Sigmoid colon (tissue), 7 donors: ENCODE results near the gene PUSL1. TPM values are rescaled to one million over a fixed set of nuclear protein-coding genes. Genes with fewer than 3 reads are reported as not detected.
A peak's percentile ranks its signal among the peaks of the same experiment; 100 is the strongest.

Experiments used
- DNase-seq: peaks from one replicate; pipeline ENCODE4 v3.0.0-alpha.2; 2019
- H3K27ac ChIP-seq, 4 donors: fragments of 200-600 bp; sonication (generic); one replicate each; pipeline ENCODE4 v1.5.1; 2016 to 2019; ENCODE audit warnings: mild to moderate bottlenecking in 1 of 4
- H3K27me3 ChIP-seq, 3 donors: fragments of 200-600 bp; sonication (generic); one replicate each; pipeline ENCODE4 v1.5.1; 2019; ENCODE audit warnings: mild to moderate bottlenecking in 1 of 3
- H3K36me3 ChIP-seq, 4 donors: fragments of 200-600 bp; sonication (generic); one replicate each; pipeline ENCODE4 v1.5.1; 2016 to 2019
- H3K4me1 ChIP-seq, 4 donors: fragments of 200-600 bp; sonication (generic); one replicate each; pipeline ENCODE4 v1.5.1; 2017 to 2019
- H3K4me3 ChIP-seq, 4 donors: fragments of 200-600 bp; sonication (generic); one replicate each; pipeline ENCODE4 v1.5.1; 2017 to 2019; ENCODE audit warnings: mild to moderate bottlenecking in 2 of 4, moderate library complexity in 1 of 4
- H3K9me3 ChIP-seq, 4 donors: fragments of 200-600 bp in 3 of 4; sonication (generic) in 3 of 4; one replicate each; pipeline versions ENCODE4 v1.5.1 to v1.6.1; 2013 to 2019
- EP300 ChIP-seq, 4 donors: sonication (generic); formaldehyde crosslinking; IDR thresholded peaks; one replicate each; pipeline ENCODE4 v1.6.1; 2017; ENCODE audit warnings: antibody characterized with exemption in 4 of 4
- POLR2A ChIP-seq, 2 donors: fragments of 450-650 bp; IDR thresholded peaks; one replicate each; pipeline ENCODE4 v1.6.1; 2016; ENCODE audit warnings: antibody characterized with exemption in 2 of 2, mild to moderate bottlenecking in 2 of 2, moderate library complexity in 2 of 2
- POLR2AphosphoS5 ChIP-seq, 4 donors: sonication (generic); formaldehyde crosslinking; IDR thresholded peaks; one replicate each; pipeline ENCODE4 v1.6.1; 2017; ENCODE audit warnings: antibody characterized with exemption in 4 of 4
- WGBS, 2 donors: extraction: QIAGEN DNeasy Blood & Tissue Kit; methylation state at CpG; one replicate each; pipeline ENCODE4 v1.1.7; 2013; 5-methylcytosine and 5-hydroxymethylcytosine counted together
- intact Hi-C: fragments of 100-400 bp; cut with DNase I; formaldehyde crosslinking; loops from one replicate; pipeline ENCODE4 v1.15.1; 2023
- polyA plus RNA-seq, 3 donors: library from polyadenylated mRNA; stranded (reverse); fragments of 200-250 nt; gene quantifications; one replicate each; pipeline ENCODE4 v1.2.3, GENCODE V29; 2013
- total RNA-seq, 4 donors: library from RNA; depleted of rRNA; stranded (reverse); fragments of >200 nt; gene quantifications; one replicate each; pipeline ENCODE4 v1.1.0, GENCODE V29; 2016
- TF ChIP-seq, protein P1 (sequence below), 4 experiments: fragments of 450-650 bp in 3 of 4; fragments of 200-600 bp in 1 of 4; IDR thresholded peaks; one replicate each; pipeline ENCODE4 v1.5.1; 2016 to 2019; ENCODE audit warnings: antibody characterized with exemption in 4 of 4, mild to moderate bottlenecking in 3 of 4, moderate library complexity in 2 of 4
- donor health status: healthy with polysubstance abuse.
- donor health status: Bipolar disorder and iron deficiency.
- donor health status: healthy.

PUSL1 gene
- total and polyA plus RNA-seq, 7 donors = 12.6 to 24.0 (median 18.9) TPM

DNA sequence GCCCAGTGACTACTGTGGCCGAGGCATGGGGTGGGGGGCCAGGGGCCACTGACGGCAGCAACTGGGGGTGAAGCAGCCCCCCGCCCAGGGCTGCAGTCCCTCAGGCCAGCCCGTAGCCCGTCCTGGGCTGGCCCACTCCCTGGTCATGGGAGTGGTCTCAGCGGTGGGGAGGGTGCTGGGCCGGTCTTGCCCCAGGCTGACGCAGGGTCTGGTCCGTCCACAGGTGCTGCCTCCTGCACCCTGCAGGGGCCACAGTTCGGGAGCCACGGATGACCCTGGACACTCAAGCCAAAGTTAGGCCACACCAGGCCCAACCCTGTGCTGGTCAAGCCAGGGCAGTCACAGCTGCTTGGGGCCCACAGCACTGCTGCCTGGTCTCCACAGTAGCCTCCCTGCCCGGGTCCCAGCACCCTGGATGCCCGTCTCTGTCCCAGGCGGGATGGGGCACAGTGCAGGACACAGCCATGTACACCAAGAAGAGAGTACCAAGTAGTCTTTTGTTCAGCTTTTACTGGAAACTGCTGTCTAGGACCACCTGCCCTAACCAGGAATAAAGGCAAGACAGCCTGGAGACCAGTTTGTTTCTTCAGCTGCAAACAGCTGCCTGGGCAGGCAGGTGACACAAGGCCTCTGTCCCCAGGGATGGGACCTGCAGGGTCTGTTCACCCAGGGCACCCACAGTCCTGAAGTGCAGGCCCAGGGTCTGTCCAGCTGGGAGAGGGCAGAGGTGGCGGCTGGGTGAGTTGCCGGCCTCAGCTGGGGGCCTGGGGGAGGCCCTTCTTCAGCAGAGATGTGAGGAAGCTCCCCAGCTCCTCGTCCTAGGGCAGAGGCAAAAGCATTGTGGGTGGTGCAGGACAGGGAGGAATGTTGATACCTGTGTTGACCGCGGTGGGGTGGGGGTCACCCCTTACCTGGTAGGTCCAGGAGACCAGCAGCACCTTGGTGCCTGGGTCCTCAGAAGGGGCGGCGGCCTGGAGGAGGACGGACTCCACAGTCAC is 3.0 kb downstream of the PUSL1 start:
- Histone ChIP-seq H3K4me1 (peaks cover 0 to 40% (median 37%) of the 10 kb centered on the region in 4 donors), H3K27me3 (no peaks in the 10 kb centered on the region), H3K4me3 (no peak overlapping the region), H3K36me3 (peaks cover 24 to 55% (median 38%) of the 10 kb centered on the region in 4 donors), H3K9me3 (no peaks in the 10 kb centered on the region), H3K27ac (peak overlapping the region in 1 of 4 donors; percentile 98)
- no peak for TF ChIP-seq POLR2AphosphoS5 (IDR thresholded peaks at IDR 0.05)
- TF ChIP-seq EP300 (IDR thresholded peaks at IDR 0.05) = no peak
- TF ChIP-seq, protein P1, sequence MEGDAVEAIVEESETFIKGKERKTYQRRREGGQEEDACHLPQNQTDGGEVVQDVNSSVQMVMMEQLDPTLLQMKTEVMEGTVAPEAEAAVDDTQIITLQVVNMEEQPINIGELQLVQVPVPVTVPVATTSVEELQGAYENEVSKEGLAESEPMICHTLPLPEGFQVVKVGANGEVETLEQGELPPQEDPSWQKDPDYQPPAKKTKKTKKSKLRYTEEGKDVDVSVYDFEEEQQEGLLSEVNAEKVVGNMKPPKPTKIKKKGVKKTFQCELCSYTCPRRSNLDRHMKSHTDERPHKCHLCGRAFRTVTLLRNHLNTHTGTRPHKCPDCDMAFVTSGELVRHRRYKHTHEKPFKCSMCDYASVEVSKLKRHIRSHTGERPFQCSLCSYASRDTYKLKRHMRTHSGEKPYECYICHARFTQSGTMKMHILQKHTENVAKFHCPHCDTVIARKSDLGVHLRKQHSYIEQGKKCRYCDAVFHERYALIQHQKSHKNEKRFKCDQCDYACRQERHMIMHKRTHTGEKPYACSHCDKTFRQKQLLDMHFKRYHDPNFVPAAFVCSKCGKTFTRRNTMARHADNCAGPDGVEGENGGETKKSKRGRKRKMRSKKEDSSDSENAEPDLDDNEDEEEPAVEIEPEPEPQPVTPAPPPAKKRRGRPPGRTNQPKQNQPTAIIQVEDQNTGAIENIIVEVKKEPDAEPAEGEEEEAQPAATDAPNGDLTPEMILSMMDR (IDR thresholded peaks at IDR 0.05) = no peak
- no peak for TF ChIP-seq POLR2A (IDR thresholded peaks at IDR 0.05)
- WGBS, 2 donors = 91 to 92% methylated on average over 22 of the region's 22 CpGs
- DNase-seq = no peak
- intact Hi-C loops = no loop called here

DNA sequence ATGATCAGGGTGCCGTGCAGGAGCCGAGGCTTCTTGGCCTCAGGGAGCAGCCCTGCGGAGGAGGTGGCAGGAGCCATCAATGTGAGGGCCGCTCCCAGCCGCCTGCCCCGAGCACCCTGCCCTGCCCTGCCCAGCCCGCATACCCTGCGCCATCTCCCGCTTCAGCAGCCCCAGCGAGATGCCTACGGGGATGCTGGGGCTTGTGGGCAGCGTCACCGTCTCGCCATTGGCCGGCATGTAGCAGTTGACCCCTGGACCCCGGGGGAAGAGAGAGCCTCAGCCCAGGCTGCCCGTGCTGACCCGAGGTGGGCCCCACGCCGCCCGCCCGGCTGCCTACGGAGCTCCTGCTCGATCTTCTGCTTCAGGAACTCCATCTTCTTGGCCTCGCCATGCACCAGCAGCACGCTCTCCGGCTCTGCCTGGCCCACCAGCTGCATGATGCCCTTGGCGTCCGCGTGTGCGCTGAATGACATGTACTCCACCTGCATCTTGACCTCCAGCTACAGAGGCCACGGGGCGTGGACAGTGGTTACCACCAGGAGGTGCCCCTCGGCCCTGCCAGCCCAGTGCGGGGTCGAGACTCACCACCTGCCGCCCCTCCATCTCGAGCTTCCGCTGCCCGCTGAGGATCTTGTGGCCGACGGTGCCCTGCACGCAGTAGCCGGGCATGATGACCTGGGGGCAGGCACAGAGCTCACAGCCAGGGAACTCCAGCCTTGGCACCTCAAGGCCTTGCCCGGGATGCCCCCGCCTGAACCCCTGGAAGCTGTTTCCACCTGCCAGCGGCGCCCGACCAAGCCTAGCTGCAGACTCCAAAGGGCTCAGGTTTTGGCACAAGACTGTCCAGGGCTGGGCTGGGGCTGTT is 4.3 kb downstream of the PUSL1 start:
- Histone ChIP-seq H3K27ac (no peak overlapping the region), H3K4me1 (peaks cover 0 to 42% (median 35%) of the 10 kb centered on the region in 4 donors), H3K27me3 (no peaks in the 10 kb centered on the region), H3K9me3 (no peaks in the 10 kb centered on the region), H3K36me3 (peaks cover 24 to 62% (median 38%) of the 10 kb centered on the region in 4 donors), H3K4me3 (no peak overlapping the region)
- TF ChIP-seq POLR2A (IDR thresholded peaks at IDR 0.05) (no peak), EP300 (IDR thresholded peaks at IDR 0.05) (no peak), POLR2AphosphoS5 (IDR thresholded peaks at IDR 0.05) (no peak)
- TF ChIP-seq, protein P1 (IDR thresholded peaks at IDR 0.05) = no peak
- no peak for DNase-seq
- intact Hi-C loops = no loop called here
- WGBS, 2 donors = 92% methylated on average over 49 of the region's 49 CpGs

DNA sequence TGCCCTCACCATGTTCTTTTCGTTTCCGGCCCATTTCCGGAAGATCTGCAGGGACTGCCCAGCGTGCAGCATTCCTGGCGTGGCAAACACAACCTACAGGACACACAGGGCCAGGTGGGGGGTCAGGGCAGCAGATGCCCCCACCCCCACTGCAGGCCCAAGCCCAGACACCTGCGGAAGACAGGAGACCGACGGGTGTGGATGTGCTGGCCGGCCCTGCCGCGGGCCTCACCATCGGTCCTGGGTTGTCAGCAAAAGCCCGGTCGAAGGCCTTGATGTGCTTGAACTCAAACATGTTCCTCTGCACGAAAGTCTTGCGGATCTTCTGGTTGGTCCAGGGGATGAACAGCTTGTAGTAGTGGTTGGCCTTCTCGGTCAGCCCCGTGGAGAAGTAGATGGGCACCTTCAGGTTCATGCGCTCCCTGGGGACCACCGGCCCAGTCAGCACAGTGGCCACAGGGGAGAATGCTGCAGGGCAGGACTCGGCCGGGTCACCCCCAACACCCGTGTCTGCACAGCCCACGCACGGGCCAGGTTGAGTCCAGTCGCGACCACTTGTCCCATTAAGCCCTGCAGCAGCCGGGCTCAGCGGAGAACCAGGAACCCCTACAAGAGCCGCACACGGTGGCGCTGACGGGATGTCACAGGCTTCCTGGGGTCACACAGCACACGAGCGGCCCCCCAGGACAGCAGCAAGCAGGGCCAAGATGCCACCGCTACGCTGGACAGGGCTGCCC is 5.3 kb downstream of the PUSL1 start:
- WGBS, 2 donors = 93 to 95% methylated on average over 37 of the region's 37 CpGs
- intact Hi-C loops = no loop called here
- TF ChIP-seq POLR2AphosphoS5 (IDR thresholded peaks at IDR 0.05) (no peak), POLR2A (IDR thresholded peaks at IDR 0.05) (no peak), EP300 (IDR thresholded peaks at IDR 0.05) (no peak)
- TF ChIP-seq, protein P1 (IDR thresholded peaks at IDR 0.05) = no peak
- no peak overlapping the region for H3K27ac ChIP-seq
- peaks cover 0 to 50% (median 44%) of the 10 kb centered on the region in 4 donors for H3K4me1 ChIP-seq
- no peaks in the 10 kb centered on the region for H3K27me3 ChIP-seq
- no peaks in the 10 kb centered on the region for H3K9me3 ChIP-seq
- peaks cover 24 to 62% (median 38%) of the 10 kb centered on the region in 4 donors for H3K36me3 ChIP-seq
- no peak overlapping the region for H3K4me3 ChIP-seq
- no peak for DNase-seq

DNA sequence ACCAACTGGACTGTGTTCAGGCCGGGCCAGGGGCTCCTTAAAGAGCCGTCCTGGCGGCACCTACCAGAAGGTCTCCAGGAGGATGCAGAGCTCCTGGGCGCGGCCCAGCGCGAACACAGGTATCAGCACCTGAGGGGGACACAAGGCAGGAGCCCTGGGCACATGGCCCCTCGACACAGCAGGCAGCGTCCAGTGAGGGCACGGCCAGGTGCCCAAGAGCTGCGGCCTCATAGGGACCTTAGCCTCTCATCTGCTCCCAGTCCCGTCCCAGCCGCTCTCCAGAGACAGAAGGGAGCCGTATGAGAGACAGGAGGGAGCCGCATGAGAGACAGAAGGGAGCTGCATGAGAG is 5.8 kb downstream of the PUSL1 start:
- Histone ChIP-seq H3K27ac (no peak overlapping the region), H3K4me1 (peaks cover 0 to 50% (median 45%) of the 10 kb centered on the region in 4 donors)
- DNase-seq = no peak

More for the DNA sequence above, 5.8 kb downstream of the PUSL1 start:
- H3K9me3 ChIP-seq = no peaks in the 10 kb centered on the region
- no peaks in the 10 kb centered on the region for H3K27me3 ChIP-seq
- TF ChIP-seq POLR2AphosphoS5 (IDR thresholded peaks at IDR 0.05) (no peak), EP300 (IDR thresholded peaks at IDR 0.05) (no peak), POLR2A (IDR thresholded peaks at IDR 0.05) (no peak)
- TF ChIP-seq, protein P1 (IDR thresholded peaks at IDR 0.05) = no peak
- intact Hi-C loops = no loop called here
- 94 to 96% methylated on average over 15 of the region's 15 CpGs for WGBS, 2 donors
- H3K4me3 ChIP-seq = no peak overlapping the region
- peaks cover 24 to 67% (median 40%) of the 10 kb centered on the region in 4 donors for H3K36me3 ChIP-seq
